DND-41 (cell line): ENCODE measurements around the gene UNC45B.

Experiments
- ATAC-seq: fragments of 200-7000 bp; cut with Tn5 transposase; 3 replicates; pipeline ENCODE4 v1.9.1; 2021; ENCODE audit warnings: low read depth; ENCODE audit not compliant: insufficient read depth
- DNase-seq: peaks from one replicate; pipeline ENCODE4 v3.0.0-alpha.2; 2020
- H2AFZ ChIP-seq: 2 replicates; pipeline ENCODE4 v1.6.0; 2012; ENCODE audit warnings: low read depth, low read length
- H3K27ac ChIP-seq: 2 replicates; pipeline ENCODE4 v1.5.1; 2012; ENCODE audit warnings: low read length, inconsistent platforms
- H3K27me3 ChIP-seq: fragments of 200-600 bp; sonication (generic); 2 replicates; pipeline ENCODE4 v1.6.0; 2012; ENCODE audit warnings: low read length, mild to moderate bottlenecking, inconsistent platforms; ENCODE audit not compliant: insufficient read depth, poor library complexity
- H3K36me3 ChIP-seq: 2 replicates; pipeline ENCODE4 v1.5.1; 2012; ENCODE audit warnings: low read length, inconsistent platforms; ENCODE audit not compliant: insufficient read depth
- H3K4me1 ChIP-seq: 2 replicates; pipeline ENCODE4 v1.5.1; 2012; ENCODE audit warnings: mild to moderate bottlenecking, low read length; ENCODE audit not compliant: insufficient read depth
- H3K4me2 ChIP-seq: 2 replicates; pipeline ENCODE4 v1.6.0; 2012; ENCODE audit warnings: mild to moderate bottlenecking, moderate library complexity, low read length, inconsistent platforms; ENCODE audit not compliant: insufficient read depth
- H3K4me3 ChIP-seq, 2 experiments: fragments of 200-600 bp in 1 of 2; shearing (Covaris generic) in 1 of 2; 2 replicates each; pipeline ENCODE4 v1.5.1; 2012 to 2016; ENCODE audit warnings: inconsistent platforms in 2 of 2, low read length in 2 of 2, mild to moderate bottlenecking in 2 of 2, low read depth in 1 of 2, moderate library complexity in 1 of 2
- H3K79me2 ChIP-seq: 2 replicates; pipeline ENCODE4 v1.6.0; 2012; ENCODE audit warnings: low read length, inconsistent platforms; ENCODE audit not compliant: insufficient read depth
- H3K9ac ChIP-seq: 2 replicates; pipeline ENCODE4 v1.6.0; 2012; ENCODE audit warnings: low read depth, mild to moderate bottlenecking, inconsistent platforms, low read length, moderate library complexity
- H3K9me3 ChIP-seq: 2 replicates; pipeline ENCODE4 v1.5.1; 2012; ENCODE audit warnings: low read length, moderate library complexity, mild to moderate bottlenecking, inconsistent platforms; ENCODE audit not compliant: insufficient read depth, severe bottlenecking
- H4K20me1 ChIP-seq: 2 replicates; pipeline ENCODE4 v1.6.0; 2012; ENCODE audit warnings: low read length; ENCODE audit not compliant: insufficient read depth
- EZH2 ChIP-seq: IDR thresholded peaks from 3 replicates; pipeline ENCODE4 v1.6.1; 2012; ENCODE audit warnings: borderline replicate concordance, low read depth, mild to moderate bottlenecking, moderate library complexity, low read length, inconsistent platforms; ENCODE audit not compliant: severe bottlenecking
- TF ChIP-seq, protein P1 (sequence below): IDR thresholded peaks from 2 replicates; pipeline ENCODE4 v1.5.1; 2012; ENCODE audit warnings: borderline replicate concordance, low read length, moderate library complexity, mild to moderate bottlenecking; ENCODE audit not compliant: poor library complexity, severe bottlenecking; ENCODE audit errors: extremely low read depth

The UNC45B gene

DNA sequence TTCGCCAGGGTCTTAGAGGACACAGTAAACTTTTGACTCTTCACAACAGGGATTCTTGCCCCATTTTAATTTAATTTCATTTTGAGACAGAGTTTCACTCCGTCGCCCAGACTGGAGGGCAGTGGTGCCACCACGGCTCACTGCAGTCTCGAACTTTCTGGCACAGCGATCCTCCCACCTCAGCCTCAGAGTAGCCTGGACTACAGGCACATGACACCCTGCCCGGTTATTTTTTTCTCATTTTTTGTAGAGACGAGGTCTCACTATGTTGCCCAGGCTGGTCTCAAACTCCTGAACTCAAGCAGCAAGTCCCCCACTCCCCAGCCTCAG lies 5.2 kb upstream of the UNC45B start:
- peak overlapping the region; percentile 86 for H3K9ac ChIP-seq
- peak overlapping the region in 1 of 2 experiments; percentile 99; a peak in 3 of 4 replicates for H3K4me3 ChIP-seq
- peaks cover 24% of the 10 kb centered on the region for H3K4me1 ChIP-seq
- peak overlapping the region; percentile 65 for H3K4me2 ChIP-seq
- peak; percentile 5; the same call in 1 of the 3 replicates for ATAC-seq
- peaks cover 17% of the 10 kb centered on the region for H4K20me1 ChIP-seq
- TF ChIP-seq, protein P1, sequence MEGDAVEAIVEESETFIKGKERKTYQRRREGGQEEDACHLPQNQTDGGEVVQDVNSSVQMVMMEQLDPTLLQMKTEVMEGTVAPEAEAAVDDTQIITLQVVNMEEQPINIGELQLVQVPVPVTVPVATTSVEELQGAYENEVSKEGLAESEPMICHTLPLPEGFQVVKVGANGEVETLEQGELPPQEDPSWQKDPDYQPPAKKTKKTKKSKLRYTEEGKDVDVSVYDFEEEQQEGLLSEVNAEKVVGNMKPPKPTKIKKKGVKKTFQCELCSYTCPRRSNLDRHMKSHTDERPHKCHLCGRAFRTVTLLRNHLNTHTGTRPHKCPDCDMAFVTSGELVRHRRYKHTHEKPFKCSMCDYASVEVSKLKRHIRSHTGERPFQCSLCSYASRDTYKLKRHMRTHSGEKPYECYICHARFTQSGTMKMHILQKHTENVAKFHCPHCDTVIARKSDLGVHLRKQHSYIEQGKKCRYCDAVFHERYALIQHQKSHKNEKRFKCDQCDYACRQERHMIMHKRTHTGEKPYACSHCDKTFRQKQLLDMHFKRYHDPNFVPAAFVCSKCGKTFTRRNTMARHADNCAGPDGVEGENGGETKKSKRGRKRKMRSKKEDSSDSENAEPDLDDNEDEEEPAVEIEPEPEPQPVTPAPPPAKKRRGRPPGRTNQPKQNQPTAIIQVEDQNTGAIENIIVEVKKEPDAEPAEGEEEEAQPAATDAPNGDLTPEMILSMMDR: no peak
- no peak for TF ChIP-seq EZH2
- no peaks in the 10 kb centered on the region for H3K9me3 ChIP-seq
- H2AFZ ChIP-seq: peak overlapping the region; percentile 76
- DNase-seq: no peak
- H3K27ac ChIP-seq: peak overlapping the region; percentile 92
- no peaks in the 10 kb centered on the region for H3K27me3 ChIP-seq
- peaks cover 32% of the 10 kb centered on the region for H3K79me2 ChIP-seq
- peaks cover 26% of the 10 kb centered on the region for H3K36me3 ChIP-seq

DNA sequence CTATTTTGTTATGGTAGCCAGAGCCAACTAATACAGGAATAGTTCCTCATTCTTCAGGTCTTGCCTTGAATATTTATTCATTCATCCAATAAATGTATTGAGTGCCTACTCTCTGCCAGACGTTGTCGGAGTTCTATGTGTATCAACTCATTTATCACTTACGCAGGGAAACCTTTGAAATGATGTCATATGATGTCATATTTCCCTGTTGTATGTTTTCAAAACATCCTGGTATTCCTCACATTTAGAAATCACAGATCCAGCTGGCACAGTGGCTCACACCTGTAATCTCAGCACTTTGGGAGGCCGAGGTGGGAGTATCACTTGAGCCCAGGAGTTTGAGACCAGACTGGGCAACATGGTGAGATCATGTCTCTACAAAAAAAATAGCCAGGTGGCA lies 2.8 kb upstream of the UNC45B start:
- H3K9ac ChIP-seq: no peak overlapping the region

DNA sequence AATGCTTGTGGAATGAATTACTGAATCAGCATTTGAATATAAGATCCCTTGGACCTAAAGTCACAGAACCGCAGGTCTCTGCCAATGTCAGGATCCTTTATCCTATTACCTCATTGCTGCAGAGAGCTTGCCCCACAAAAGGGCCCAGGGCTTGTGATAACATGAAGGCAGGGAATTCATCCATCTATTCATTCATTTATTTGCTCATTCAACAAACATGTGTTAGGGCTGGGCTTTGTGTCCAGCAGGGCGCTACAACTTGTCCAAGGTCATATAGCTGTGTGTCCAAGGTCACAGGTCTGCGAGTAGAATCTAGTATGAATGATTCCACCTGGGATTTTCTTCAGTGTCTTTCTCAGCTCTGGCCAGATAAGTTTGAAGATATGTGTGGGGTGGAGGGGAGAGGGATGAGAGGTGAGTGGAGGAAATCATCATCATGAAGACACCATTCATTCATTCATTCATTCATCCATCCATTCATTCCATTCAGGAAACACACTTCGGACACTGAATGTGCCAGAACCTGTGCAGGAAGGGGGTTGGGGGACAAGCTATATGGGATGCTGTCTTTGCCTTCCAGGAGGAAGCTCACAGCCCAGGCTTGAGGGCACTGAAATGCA lies 1.3 kb upstream of the UNC45B start:
- no peak for ATAC-seq
- Histone ChIP-seq H3K27ac (no peak overlapping the region), H4K20me1 (peaks cover 3% of the 10 kb centered on the region; the same call in 1 of the 2 replicates), H3K4me2 (no peak overlapping the region), H3K4me1 (peaks cover 6% of the 10 kb centered on the region), H3K4me3 (no peak overlapping the region), H2AFZ (no peak overlapping the region), H3K9me3 (no peaks in the 10 kb centered on the region), H3K9ac (no peak overlapping the region), H3K27me3 (peaks cover 3% of the 10 kb centered on the region), H3K36me3 (no peaks in the 10 kb centered on the region; the same call in 1 of the 2 replicates), H3K79me2 (peaks cover 9% of the 10 kb centered on the region)
- no peak for DNase-seq
- TF ChIP-seq, protein P1: no peak
- TF ChIP-seq EZH2: no peak

More for the DNA sequence above, 2.8 kb upstream of the UNC45B start:
- Histone ChIP-seq H2AFZ (no peak overlapping the region), H3K4me3 (no peak overlapping the region), H4K20me1 (peaks cover 8% of the 10 kb centered on the region), H3K9me3 (no peaks in the 10 kb centered on the region), H3K79me2 (peaks cover 22% of the 10 kb centered on the region), H3K36me3 (peaks cover 2% of the 10 kb centered on the region), H3K4me1 (peaks cover 21% of the 10 kb centered on the region), H3K27me3 (peaks cover under 1% of the 10 kb centered on the region), H3K4me2 (no peak overlapping the region), H3K27ac (no peak overlapping the region)
- no peak for DNase-seq
- ATAC-seq: no peak
- TF ChIP-seq, protein P1: no peak
